Liver (tissue), 3 donors: Measurements from ENCODE around the gene MMP20.

Experiments
- MAX ChIP-seq: IDR thresholded peaks from 2 replicates; pipeline ENCODE4 v1.6.1; 2016; ENCODE audit warnings: antibody characterized with exemption
- RXRA ChIP-seq, 2 donors: IDR thresholded peaks; 2 replicates each; pipeline ENCODE4 v1.6.1; 2017 to 2018; ENCODE audit warnings: antibody characterized with exemption in 2 of 2, mild to moderate bottlenecking in 1 of 2
- YY1 ChIP-seq: IDR thresholded peaks from 2 replicates; pipeline ENCODE4 v1.6.1; 2016; ENCODE audit warnings: antibody characterized with exemption, mild to moderate bottlenecking
- ZBTB33 ChIP-seq: IDR thresholded peaks from 2 replicates; pipeline ENCODE4 v1.6.1; 2016; ENCODE audit warnings: antibody characterized with exemption
- TF ChIP-seq, protein P1 (sequence below): fragments of 150-350 bp; IDR thresholded peaks from 2 replicates; pipeline ENCODE4 v1.5.1; 2017; ENCODE audit warnings: improper control_type of control experiment, low read depth, low read length; ENCODE audit not compliant: missing input control
- TF ChIP-seq, protein P2 (sequence below): IDR thresholded peaks from 2 replicates; pipeline ENCODE4 v1.6.1; 2016; ENCODE audit warnings: antibody characterized with exemption, mild to moderate bottlenecking
- TF ChIP-seq, protein P3 (sequence below): IDR thresholded peaks from 2 replicates; pipeline ENCODE4 v1.6.1; 2016; ENCODE audit warnings: antibody characterized with exemption
- donor health status: healthy.
- donor health status: healthy.

DNA sequence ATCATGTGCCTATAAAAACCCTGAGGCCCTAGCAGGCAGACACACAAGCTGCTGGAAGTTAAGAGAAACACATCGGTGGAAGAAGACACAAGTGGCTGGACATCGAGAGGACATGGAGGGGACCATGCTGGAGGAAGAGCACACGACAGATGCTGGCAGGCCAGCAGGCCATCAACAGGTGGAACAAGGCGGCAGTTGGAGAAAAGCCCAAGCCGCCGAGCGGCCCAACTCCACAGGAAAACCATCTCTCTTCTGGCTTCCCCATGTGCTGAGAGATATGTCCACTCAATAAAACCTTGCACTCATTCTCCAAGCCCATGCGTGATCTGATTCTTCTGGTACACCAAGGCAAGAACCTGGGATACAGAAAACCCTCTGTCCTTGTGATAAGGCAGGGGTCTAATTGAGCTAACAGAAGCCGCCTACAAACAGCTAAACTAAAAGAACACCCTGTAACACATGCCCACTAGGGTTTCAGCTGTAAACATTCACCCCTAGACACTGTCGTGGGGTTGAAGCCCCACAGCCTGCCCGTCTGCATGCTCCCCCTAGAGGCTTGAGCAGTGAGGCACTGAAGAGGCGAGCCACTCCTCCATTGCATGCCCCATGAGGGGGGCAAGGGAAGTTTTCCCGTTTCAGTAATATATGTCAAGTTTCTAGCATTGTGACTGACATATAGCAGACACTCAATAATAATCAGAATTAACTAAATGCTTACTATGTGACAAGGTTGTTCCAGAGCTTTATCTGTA is 39.0 kb upstream of the MMP20 start:
- TF ChIP-seq, protein P1, sequence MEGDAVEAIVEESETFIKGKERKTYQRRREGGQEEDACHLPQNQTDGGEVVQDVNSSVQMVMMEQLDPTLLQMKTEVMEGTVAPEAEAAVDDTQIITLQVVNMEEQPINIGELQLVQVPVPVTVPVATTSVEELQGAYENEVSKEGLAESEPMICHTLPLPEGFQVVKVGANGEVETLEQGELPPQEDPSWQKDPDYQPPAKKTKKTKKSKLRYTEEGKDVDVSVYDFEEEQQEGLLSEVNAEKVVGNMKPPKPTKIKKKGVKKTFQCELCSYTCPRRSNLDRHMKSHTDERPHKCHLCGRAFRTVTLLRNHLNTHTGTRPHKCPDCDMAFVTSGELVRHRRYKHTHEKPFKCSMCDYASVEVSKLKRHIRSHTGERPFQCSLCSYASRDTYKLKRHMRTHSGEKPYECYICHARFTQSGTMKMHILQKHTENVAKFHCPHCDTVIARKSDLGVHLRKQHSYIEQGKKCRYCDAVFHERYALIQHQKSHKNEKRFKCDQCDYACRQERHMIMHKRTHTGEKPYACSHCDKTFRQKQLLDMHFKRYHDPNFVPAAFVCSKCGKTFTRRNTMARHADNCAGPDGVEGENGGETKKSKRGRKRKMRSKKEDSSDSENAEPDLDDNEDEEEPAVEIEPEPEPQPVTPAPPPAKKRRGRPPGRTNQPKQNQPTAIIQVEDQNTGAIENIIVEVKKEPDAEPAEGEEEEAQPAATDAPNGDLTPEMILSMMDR = no peak
- TF ChIP-seq MAX (no peak), RXRA (IDR thresholded peaks at IDR 0.05) (no peak), ZBTB33 (no peak), YY1 (no peak)
- TF ChIP-seq, protein P2, sequence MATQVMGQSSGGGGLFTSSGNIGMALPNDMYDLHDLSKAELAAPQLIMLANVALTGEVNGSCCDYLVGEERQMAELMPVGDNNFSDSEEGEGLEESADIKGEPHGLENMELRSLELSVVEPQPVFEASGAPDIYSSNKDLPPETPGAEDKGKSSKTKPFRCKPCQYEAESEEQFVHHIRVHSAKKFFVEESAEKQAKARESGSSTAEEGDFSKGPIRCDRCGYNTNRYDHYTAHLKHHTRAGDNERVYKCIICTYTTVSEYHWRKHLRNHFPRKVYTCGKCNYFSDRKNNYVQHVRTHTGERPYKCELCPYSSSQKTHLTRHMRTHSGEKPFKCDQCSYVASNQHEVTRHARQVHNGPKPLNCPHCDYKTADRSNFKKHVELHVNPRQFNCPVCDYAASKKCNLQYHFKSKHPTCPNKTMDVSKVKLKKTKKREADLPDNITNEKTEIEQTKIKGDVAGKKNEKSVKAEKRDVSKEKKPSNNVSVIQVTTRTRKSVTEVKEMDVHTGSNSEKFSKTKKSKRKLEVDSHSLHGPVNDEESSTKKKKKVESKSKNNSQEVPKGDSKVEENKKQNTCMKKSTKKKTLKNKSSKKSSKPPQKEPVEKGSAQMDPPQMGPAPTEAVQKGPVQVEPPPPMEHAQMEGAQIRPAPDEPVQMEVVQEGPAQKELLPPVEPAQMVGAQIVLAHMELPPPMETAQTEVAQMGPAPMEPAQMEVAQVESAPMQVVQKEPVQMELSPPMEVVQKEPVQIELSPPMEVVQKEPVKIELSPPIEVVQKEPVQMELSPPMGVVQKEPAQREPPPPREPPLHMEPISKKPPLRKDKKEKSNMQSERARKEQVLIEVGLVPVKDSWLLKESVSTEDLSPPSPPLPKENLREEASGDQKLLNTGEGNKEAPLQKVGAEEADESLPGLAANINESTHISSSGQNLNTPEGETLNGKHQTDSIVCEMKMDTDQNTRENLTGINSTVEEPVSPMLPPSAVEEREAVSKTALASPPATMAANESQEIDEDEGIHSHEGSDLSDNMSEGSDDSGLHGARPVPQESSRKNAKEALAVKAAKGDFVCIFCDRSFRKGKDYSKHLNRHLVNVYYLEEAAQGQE = no peak
- TF ChIP-seq, protein P3, sequence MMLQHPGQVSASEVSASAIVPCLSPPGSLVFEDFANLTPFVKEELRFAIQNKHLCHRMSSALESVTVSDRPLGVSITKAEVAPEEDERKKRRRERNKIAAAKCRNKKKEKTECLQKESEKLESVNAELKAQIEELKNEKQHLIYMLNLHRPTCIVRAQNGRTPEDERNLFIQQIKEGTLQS = no peak
